ENCODE measurements around the gene EYA4. TPM values are rescaled to one million over a fixed set of nuclear protein-coding genes. Genes with fewer than 3 reads are reported as not detected.
"Not testable (repeated sequence)": the region's sequence is repeated elsewhere in the genome, so short reads cannot be mapped to it uniquely, and the experiment has no call there.

The EYA4 gene
- total and polyA plus RNA-seq, 4 donors: 0.60 to 2.3 (median 1.5) TPM

GRCh38 chr6:133380723-133381122 is 139.6 kb downstream of the EYA4 start:
- H3K27me3 ChIP-seq (ENCODE audit: control insufficient read depth, insufficient read depth, low read length): no peaks in the 10 kb centered on the region
- H3K36me3 ChIP-seq (ENCODE audit: control insufficient read depth, insufficient read depth, low read length): no peaks in the 10 kb centered on the region
- no peaks in the 10 kb centered on the region for H3K4me1 ChIP-seq (ENCODE audit: control insufficient read depth, insufficient read depth, low read length)
- no peak overlapping the region for H3K4me3 ChIP-seq (ENCODE audit: low read depth, low read length)
- no peak overlapping the region for H3K27ac ChIP-seq (ENCODE audit: low read depth, low read length)
- no peak for DNase-seq (ENCODE audit: low read depth in 4 of 6, low spot score in 6 of 6)
- 90% methylated on average over 2 of the region's 3 CpGs for WGBS (ENCODE audit: insufficient coverage)
- H3K9me3 ChIP-seq (ENCODE audit: control insufficient read depth, insufficient read depth, low read length): no peaks in the 10 kb centered on the region

DNA sequence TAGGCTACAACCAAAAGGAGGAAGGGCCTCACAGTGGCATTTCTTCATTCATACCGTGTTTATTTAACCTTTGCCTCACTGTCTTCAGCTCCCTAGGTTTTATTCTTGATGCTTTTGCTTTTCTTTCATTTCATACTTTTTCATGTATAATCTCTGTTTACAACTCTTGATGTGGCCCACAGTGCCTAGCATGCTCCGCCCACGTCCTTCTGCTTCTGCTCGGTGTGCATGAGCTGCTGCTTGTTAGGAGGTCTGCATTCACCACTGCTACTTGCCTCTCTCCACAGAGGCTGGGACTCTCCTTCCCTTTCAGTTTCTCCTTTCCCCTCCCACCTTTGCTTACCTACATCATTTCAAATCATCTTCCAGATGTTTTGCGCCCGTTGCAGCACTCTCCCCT is 147.6 kb downstream of the EYA4 start:
- no peaks in the 10 kb centered on the region for H3K27me3 ChIP-seq (ENCODE audit: control insufficient read depth, insufficient read depth, low read length)
- H3K27ac ChIP-seq (ENCODE audit: low read depth, low read length): no peak overlapping the region
- H3K9me3 ChIP-seq (ENCODE audit: control insufficient read depth, insufficient read depth, low read length): no peaks in the 10 kb centered on the region
- WGBS (ENCODE audit: insufficient coverage): 82% methylated on average over 4 of the region's 6 CpGs
- H3K4me1 ChIP-seq (ENCODE audit: control insufficient read depth, insufficient read depth, low read length): no peaks in the 10 kb centered on the region
- H3K36me3 ChIP-seq (ENCODE audit: control insufficient read depth, insufficient read depth, low read length): no peaks in the 10 kb centered on the region
- no peak for DNase-seq (ENCODE audit: low read depth in 4 of 6, low spot score in 6 of 6)
- H3K4me3 ChIP-seq (ENCODE audit: low read depth, low read length): no peak overlapping the region

DNA sequence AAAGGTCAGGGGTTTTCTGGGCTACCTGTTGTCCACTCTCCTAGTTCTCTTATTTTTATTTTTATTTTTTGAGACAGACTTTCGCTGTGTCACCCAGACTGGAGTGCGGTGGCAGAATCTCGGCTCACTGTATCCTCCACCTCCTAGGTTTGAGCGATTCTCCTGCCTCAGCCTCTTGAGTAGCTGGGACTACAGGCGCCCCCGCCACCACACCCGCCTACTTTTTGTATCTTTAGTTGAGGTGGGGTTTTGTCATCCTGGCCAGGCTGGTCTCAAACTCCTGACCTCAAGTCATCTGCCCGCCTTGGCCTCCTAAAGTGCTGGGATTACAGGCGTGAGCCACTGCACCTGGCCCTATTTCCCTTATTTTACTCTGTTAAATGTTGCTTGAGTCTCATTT is 149.0 kb downstream of the EYA4 start:
- WGBS (ENCODE audit: insufficient coverage): 100% methylated on average over 3 of the region's 9 CpGs
- no peak overlapping the region for H3K27ac ChIP-seq (ENCODE audit: low read depth, low read length)
- H3K4me1 ChIP-seq (ENCODE audit: control insufficient read depth, insufficient read depth, low read length): no peaks in the 10 kb centered on the region
- no peak for DNase-seq (ENCODE audit: low read depth in 4 of 6, low spot score in 6 of 6)
- H3K9me3 ChIP-seq (ENCODE audit: control insufficient read depth, insufficient read depth, low read length): no peaks in the 10 kb centered on the region
- no peaks in the 10 kb centered on the region for H3K27me3 ChIP-seq (ENCODE audit: control insufficient read depth, insufficient read depth, low read length)
- no peaks in the 10 kb centered on the region for H3K36me3 ChIP-seq (ENCODE audit: control insufficient read depth, insufficient read depth, low read length)
- H3K4me3 ChIP-seq (ENCODE audit: low read depth, low read length): no peak overlapping the region

- Histone ChIP-seq H3K27ac (ENCODE audit: low read depth, low read length) (no peak overlapping the region), H3K4me1 (ENCODE audit: control insufficient read depth, insufficient read depth, low read length) (no peaks in the 10 kb centered on the region), H3K9me3 (ENCODE audit: control insufficient read depth, insufficient read depth, low read length) (no peaks in the 10 kb centered on the region), H3K36me3 (ENCODE audit: control insufficient read depth, insufficient read depth, low read length) (no peaks in the 10 kb centered on the region), H3K4me3 (ENCODE audit: low read depth, low read length) (no peak overlapping the region), H3K27me3 (ENCODE audit: control insufficient read depth, insufficient read depth, low read length) (no peaks in the 10 kb centered on the region)
- DNase-seq (ENCODE audit: low read depth in 4 of 6, low spot score in 6 of 6): no peak
- no CpG with 5 or more reads among the region's 3 CpGs for WGBS (ENCODE audit: insufficient coverage)
These were observed 150.9 kb downstream of the EYA4 start for GRCh38 chr6:133392015-133392414.

- H3K4me1 ChIP-seq (ENCODE audit: control insufficient read depth, insufficient read depth, low read length): no peaks in the 10 kb centered on the region
- H3K9me3 ChIP-seq (ENCODE audit: control insufficient read depth, insufficient read depth, low read length): no peaks in the 10 kb centered on the region
- no peaks in the 10 kb centered on the region for H3K27me3 ChIP-seq (ENCODE audit: control insufficient read depth, insufficient read depth, low read length)
- DNase-seq (ENCODE audit: low read depth in 4 of 6, low spot score in 6 of 6): no peak
- no peak overlapping the region for H3K27ac ChIP-seq (ENCODE audit: low read depth, low read length)
- WGBS (ENCODE audit: insufficient coverage): 0% methylated on average over 1 of the region's 2 CpGs
- H3K4me3 ChIP-seq (ENCODE audit: low read depth, low read length): no peak overlapping the region
- H3K36me3 ChIP-seq (ENCODE audit: control insufficient read depth, insufficient read depth, low read length): no peaks in the 10 kb centered on the region
These were observed 151.5 kb downstream of the EYA4 start for GRCh38 chr6:133392641-133393040.

DNA sequence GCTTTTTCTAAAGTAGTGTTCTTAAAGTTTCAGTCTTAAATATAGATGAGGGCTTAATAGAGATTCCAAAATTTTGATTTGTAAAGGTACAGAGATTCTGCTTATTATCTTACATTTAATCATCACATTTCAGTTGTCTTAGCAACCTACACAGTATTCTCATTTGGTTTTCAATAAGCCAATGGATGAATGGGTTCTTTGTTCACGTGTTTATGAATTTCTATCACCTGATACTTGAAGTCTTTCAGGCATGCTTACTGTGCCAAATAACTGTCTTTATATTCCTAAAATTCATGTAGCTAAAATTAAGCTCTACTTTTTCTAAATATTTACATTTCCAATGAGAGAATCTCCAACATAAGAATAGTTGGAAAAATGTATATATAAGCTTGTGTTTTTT is 152.7 kb downstream of the EYA4 start:
- H3K27ac ChIP-seq (ENCODE audit: low read depth, low read length): no peak overlapping the region
- no peak overlapping the region for H3K4me3 ChIP-seq (ENCODE audit: low read depth, low read length)
- H3K27me3 ChIP-seq (ENCODE audit: control insufficient read depth, insufficient read depth, low read length): no peaks in the 10 kb centered on the region
- H3K36me3 ChIP-seq (ENCODE audit: control insufficient read depth, insufficient read depth, low read length): no peaks in the 10 kb centered on the region
- no CpG with 5 or more reads among the region's 1 CpG for WGBS (ENCODE audit: insufficient coverage)
- DNase-seq (ENCODE audit: low read depth in 4 of 6, low spot score in 6 of 6): no peak
- no peaks in the 10 kb centered on the region for H3K9me3 ChIP-seq (ENCODE audit: control insufficient read depth, insufficient read depth, low read length)
- no peaks in the 10 kb centered on the region for H3K4me1 ChIP-seq (ENCODE audit: control insufficient read depth, insufficient read depth, low read length)

DNA sequence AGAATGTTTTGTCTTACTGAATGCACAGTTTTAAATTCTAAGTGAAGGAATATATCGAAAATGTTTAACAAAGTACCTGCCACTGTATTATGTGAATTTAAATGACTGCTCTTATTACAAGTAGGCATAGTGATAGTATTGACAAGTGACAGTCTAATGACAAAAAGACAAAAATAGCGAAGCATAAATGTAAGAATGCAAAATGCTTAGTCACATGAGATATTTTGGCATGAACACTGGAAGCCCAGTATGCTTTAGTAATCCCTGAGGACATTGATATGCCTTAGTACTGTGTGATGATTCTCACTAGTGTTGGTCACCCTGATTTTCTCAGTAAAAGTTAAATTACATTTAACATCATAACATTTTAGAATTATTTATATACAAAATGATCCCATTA is 153.5 kb downstream of the EYA4 start:
- H3K4me1 ChIP-seq (ENCODE audit: control insufficient read depth, insufficient read depth, low read length): no peaks in the 10 kb centered on the region
- no peak overlapping the region for H3K4me3 ChIP-seq (ENCODE audit: low read depth, low read length)
- H3K27me3 ChIP-seq (ENCODE audit: control insufficient read depth, insufficient read depth, low read length): no peaks in the 10 kb centered on the region
- DNase-seq (ENCODE audit: low read depth in 4 of 6, low spot score in 6 of 6): no peak
- H3K9me3 ChIP-seq (ENCODE audit: control insufficient read depth, insufficient read depth, low read length): no peaks in the 10 kb centered on the region
- 100% methylated on average over 1 of the region's 2 CpGs for WGBS (ENCODE audit: insufficient coverage)
- no peaks in the 10 kb centered on the region for H3K36me3 ChIP-seq (ENCODE audit: control insufficient read depth, insufficient read depth, low read length)
- H3K27ac ChIP-seq (ENCODE audit: low read depth, low read length): no peak overlapping the region

GRCh38 chr6:133396233-133396983 is 155.3 kb downstream of the EYA4 start:
- no peaks in the 10 kb centered on the region for H3K9me3 ChIP-seq (ENCODE audit: control insufficient read depth, insufficient read depth, low read length)
- H3K4me3 ChIP-seq (ENCODE audit: low read depth, low read length): no peak overlapping the region
- no peaks in the 10 kb centered on the region for H3K4me1 ChIP-seq (ENCODE audit: control insufficient read depth, insufficient read depth, low read length)
- 93% methylated on average over 2 of the region's 6 CpGs for WGBS (ENCODE audit: insufficient coverage)
- no peak overlapping the region for H3K27ac ChIP-seq (ENCODE audit: low read depth, low read length)
- no peaks in the 10 kb centered on the region for H3K27me3 ChIP-seq (ENCODE audit: control insufficient read depth, insufficient read depth, low read length)
- no peak for DNase-seq (ENCODE audit: low read depth in 4 of 6, low spot score in 6 of 6)
- H3K36me3 ChIP-seq (ENCODE audit: control insufficient read depth, insufficient read depth, low read length): no peaks in the 10 kb centered on the region

DNA sequence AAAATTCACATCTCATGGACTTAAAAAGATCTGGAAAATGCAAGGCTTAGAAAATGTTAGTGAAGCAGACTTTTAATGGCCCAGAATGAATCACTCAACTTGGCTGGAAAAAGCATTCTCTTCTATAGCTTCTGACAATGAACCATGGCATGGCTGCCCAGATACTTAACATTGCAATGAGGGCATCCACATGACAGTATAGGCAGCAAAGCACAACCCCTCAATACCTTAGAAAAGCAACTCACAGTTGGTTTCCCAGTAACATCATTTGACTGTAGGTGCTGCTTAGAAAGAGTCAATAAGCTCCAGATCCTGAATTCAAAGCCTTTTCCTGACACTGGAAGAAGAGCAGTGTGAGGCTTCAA is 155.8 kb downstream of the EYA4 start:
- Histone ChIP-seq H3K4me3 (ENCODE audit: low read depth, low read length) (no peak overlapping the region), H3K4me1 (ENCODE audit: control insufficient read depth, insufficient read depth, low read length) (no peaks in the 10 kb centered on the region), H3K27me3 (ENCODE audit: control insufficient read depth, insufficient read depth, low read length) (no peaks in the 10 kb centered on the region), H3K27ac (ENCODE audit: low read depth, low read length) (no peak overlapping the region), H3K9me3 (ENCODE audit: control insufficient read depth, insufficient read depth, low read length) (no peaks in the 10 kb centered on the region), H3K36me3 (ENCODE audit: control insufficient read depth, insufficient read depth, low read length) (no peaks in the 10 kb centered on the region)
- no peak for DNase-seq (ENCODE audit: low read depth in 4 of 6, low spot score in 6 of 6)

DNA sequence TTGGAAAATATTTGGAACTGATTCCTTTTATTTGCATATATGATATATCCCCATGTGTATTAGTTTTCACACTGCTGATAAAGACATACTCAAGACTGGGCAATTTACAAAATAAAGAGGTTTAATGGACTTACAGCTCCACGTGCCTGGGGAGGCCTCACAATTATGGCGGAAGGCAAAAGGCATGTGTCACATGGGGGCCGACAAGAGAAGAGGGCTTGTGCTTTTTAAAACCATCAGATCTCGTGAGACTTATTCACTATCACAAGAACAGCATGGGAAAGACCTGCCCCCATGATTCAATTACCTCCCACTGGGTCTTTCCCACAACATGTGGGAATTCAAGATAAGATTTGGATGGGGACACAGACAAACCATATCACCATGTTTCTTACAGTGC is 156.4 kb downstream of the EYA4 start:
- not testable (repeated sequence) for H3K4me3 ChIP-seq (ENCODE audit: low read depth, low read length); H3K27ac ChIP-seq (ENCODE audit: low read depth, low read length); DNase-seq (ENCODE audit: low read depth in 4 of 6, low spot score in 6 of 6); H3K36me3 ChIP-seq (ENCODE audit: control insufficient read depth, insufficient read depth, low read length); H3K27me3 ChIP-seq (ENCODE audit: control insufficient read depth, insufficient read depth, low read length); H3K4me1 ChIP-seq (ENCODE audit: control insufficient read depth, insufficient read depth, low read length); H3K9me3 ChIP-seq (ENCODE audit: control insufficient read depth, insufficient read depth, low read length)
- no CpG with 5 or more reads among the region's 4 CpGs for WGBS (ENCODE audit: insufficient coverage)

All from spinal cord (tissue), 10 donors.